ENCODE measurements around the gene TSPAN18. TPM values are rescaled to one million over a fixed set of nuclear protein-coding genes. Genes with fewer than 3 reads are reported as not detected.

The TSPAN18 gene
- polyA plus RNA-seq, 1 of the 3 experiments (the other 2 are of a cell fraction) = 0.72 TPM

GRCh38 chr11:44792171-44792570 lies 65.4 kb downstream of the TSPAN18 start:
- no peak overlapping the region for H3K27ac ChIP-seq (ENCODE audit: low read depth in 2 of 2, low read length in 1 of 2)
- 79% methylated on average over 8 of the region's 8 CpGs for WGBS (ENCODE audit: low lambda C conversion rate)
- TF ChIP-seq ZBTB33 (IDR thresholded peaks at IDR 0.05; ENCODE audit: borderline replicate concordance, low read depth) = no peak
- no peak for TF ChIP-seq FOXM1 (IDR thresholded peaks at IDR 0.05; ENCODE audit: low read depth)
- no peak for TF ChIP-seq GATA2 (CRISPR knock-in tag; IDR thresholded peaks at IDR 0.05)
- TF ChIP-seq SIN3A (IDR thresholded peaks at IDR 0.05; ENCODE audit: borderline replicate concordance, low read depth, low read length) = no peak
- TF ChIP-seq, protein P1, sequence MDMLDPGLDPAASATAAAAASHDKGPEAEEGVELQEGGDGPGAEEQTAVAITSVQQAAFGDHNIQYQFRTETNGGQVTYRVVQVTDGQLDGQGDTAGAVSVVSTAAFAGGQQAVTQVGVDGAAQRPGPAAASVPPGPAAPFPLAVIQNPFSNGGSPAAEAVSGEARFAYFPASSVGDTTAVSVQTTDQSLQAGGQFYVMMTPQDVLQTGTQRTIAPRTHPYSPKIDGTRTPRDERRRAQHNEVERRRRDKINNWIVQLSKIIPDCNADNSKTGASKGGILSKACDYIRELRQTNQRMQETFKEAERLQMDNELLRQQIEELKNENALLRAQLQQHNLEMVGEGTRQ (IDR thresholded peaks at IDR 0.05; ENCODE audit: borderline replicate concordance, low read depth, low read length) = no peak
- no peak for TF ChIP-seq MEF2A (IDR thresholded peaks at IDR 0.05; ENCODE audit: borderline replicate concordance, low read depth)
- TF ChIP-seq, protein P2, sequence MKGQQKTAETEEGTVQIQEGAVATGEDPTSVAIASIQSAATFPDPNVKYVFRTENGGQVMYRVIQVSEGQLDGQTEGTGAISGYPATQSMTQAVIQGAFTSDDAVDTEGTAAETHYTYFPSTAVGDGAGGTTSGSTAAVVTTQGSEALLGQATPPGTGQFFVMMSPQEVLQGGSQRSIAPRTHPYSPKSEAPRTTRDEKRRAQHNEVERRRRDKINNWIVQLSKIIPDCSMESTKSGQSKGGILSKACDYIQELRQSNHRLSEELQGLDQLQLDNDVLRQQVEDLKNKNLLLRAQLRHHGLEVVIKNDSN (IDR thresholded peaks at IDR 0.05; ENCODE audit: borderline replicate concordance, low read depth) = no peak
- TF ChIP-seq EZH2phosphoT487 (IDR thresholded peaks at IDR 0.05; ENCODE audit: borderline replicate concordance, low read depth) = no peak
- TF ChIP-seq RFX5 (IDR thresholded peaks at IDR 0.05; ENCODE audit: low read length) = no peak
- TF ChIP-seq CTCF (IDR thresholded peaks at IDR 0.05) = no peak
- no peak for TF ChIP-seq TEAD4 (IDR thresholded peaks at IDR 0.05; ENCODE audit: borderline replicate concordance, insufficient read depth)
- no peak for TF ChIP-seq JUND (IDR thresholded peaks at IDR 0.05)
- TF ChIP-seq IRF3 (IDR thresholded peaks at IDR 0.05; ENCODE audit: low read depth, low read length) = no peak
- 0 out of 2 replicates have a peak, but pooled peaks cover 4% of the 10 kb centered on the region for H3K27me3 ChIP-seq (ENCODE audit: insufficient read depth)
- no peak overlapping the region for H3K9ac ChIP-seq
- ChIA-PET CTCF (interaction anchor here (0.7 to 4.0 kb wide), 6 partner anchors 12 to 175 kb away, joined by 3 to 18 read pairs (median 4); no protein-coding TSS in a partner anchor), POLR2A (no interaction called here)
- H3F3A ChIP-seq (replicated peaks; ENCODE audit: insufficient read depth) = peaks cover 4% of the 10 kb centered on the region
- H4K20me1 ChIP-seq (ENCODE audit: insufficient read depth) = no peaks in the 10 kb centered on the region
- H3K4me1 ChIP-seq (ENCODE audit: control insufficient read depth in 1 of 2, insufficient read depth in 2 of 2, low read depth in 1 of 2, low read length in 1 of 2) = peaks cover 12 to 42% of the 10 kb centered on the region in 2 experiments; a peak in 2 of 4 replicates
- H3K9me2 ChIP-seq = no peaks in the 10 kb centered on the region
- no peaks in the 10 kb centered on the region for H3K36me3 ChIP-seq (replicated peaks in 1 of 2; ENCODE audit: control insufficient read depth in 1 of 2, insufficient read depth in 2 of 2, low read length in 1 of 2)
- H2AFZ ChIP-seq (ENCODE audit: low read depth) = no peak overlapping the region
- H3K79me2 ChIP-seq (ENCODE audit: insufficient read depth) = no peaks in the 10 kb centered on the region
- no peak for DNase-seq
- H3K4me2 ChIP-seq = no peak overlapping the region
- H3K9me3 ChIP-seq = no peaks in the 10 kb centered on the region
- no peak overlapping the region for H3K4me3 ChIP-seq (ENCODE audit: low read depth in 2 of 2, low read length in 1 of 2)
